Panc1 (cell line): Measurements from ENCODE around the gene HMGXB4.

Experiments used
- CTCF ChIP-seq: fragments of 450-650 bp; IDR thresholded peaks from 2 replicates; pipeline ENCODE4 v1.5.1; 2017; ENCODE audit warnings: mild to moderate bottlenecking
- POLR2AphosphoS5 ChIP-seq: IDR thresholded peaks from 2 replicates; pipeline ENCODE4 v1.6.1; 2012; ENCODE audit warnings: mild to moderate bottlenecking, low read depth, low read length, moderate library complexity

DNA sequence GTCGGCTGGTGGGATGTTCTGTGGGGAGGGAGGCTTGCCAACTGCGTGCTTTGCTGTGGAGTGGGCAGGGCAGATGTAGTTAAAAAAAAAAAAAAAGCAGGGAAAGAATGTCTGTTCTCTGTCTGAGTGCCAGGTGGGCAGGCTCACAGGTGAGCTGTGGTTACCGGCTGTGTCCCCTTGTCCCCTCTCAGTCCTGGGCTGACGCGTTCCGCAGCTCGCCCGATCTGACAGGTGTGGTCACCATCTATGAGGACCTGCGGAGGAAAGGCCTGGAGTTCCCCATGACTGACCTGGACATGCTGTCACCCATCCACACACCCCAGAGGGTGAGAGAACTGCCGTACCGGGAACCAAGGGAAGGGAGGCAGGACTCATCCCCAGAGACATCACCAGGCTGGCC, 66.0 kb downstream of the HMGXB4 start:
- TF ChIP-seq CTCF (no peak), POLR2AphosphoS5 (no peak)
